GM12878 (cell line): ENCODE measurements around the gene UNC119. TPM values are rescaled to one million over a fixed set of nuclear protein-coding genes. Genes with fewer than 3 reads are reported as not detected.

Source experiments
- ATAC-seq: fragments of 200-7000 bp; cut with Tn5 transposase; 3 replicates; pipeline ENCODE4 v1.9.1; 2020; ENCODE audit warnings: mild to moderate bottlenecking, moderate library complexity
- BruUV-seq: library from RNA; stranded (reverse); fragments of 400-500 nt; replicated peaks from 2 replicates; lab custom pipeline; 2021; lab: Mats Ljungman, UMichigan
- CTCF ChIA-PET: fragments of 300-600 bp; sonication (Branson Sonifier 250); formaldehyde crosslinking; extraction: SDS; loops from one replicate; lab custom pipeline; 2021; ENCODE audit warnings: inconsistent platforms; lab: Yijun Ruan, JAX
- POLR2A ChIA-PET: fragments of 350-600 bp; formaldehyde crosslinking; extraction: SDS; loops from one replicate; lab custom pipeline; 2021; ENCODE audit warnings: inconsistent platforms; lab: Charles Lee
- RAD21 ChIA-PET: fragments of 300-600 bp; sonication (Branson Sonifier 250); formaldehyde crosslinking; loops from one replicate; lab custom pipeline; 2023; ENCODE audit warnings: antibody characterized with exemption; ENCODE audit not compliant: unreplicated experiment; lab: Charles Lee
- SMC1A ChIA-PET: fragments of 300-600 bp; sonication (Branson Sonifier 250); formaldehyde crosslinking; loops from one replicate; lab custom pipeline; 2023; ENCODE audit not compliant: unreplicated experiment, uncharacterized antibody; lab: Charles Lee
- DNase-seq: peaks from one replicate; pipeline ENCODE4 v3.0.0-alpha.2; 2011; ENCODE audit warnings: low read depth, low spot score
- FAIRE-seq: peaks from 3 replicates; lab custom pipeline; 2011; peaks lifted over from hg19 to GRCh38; lab: Jason Lieb, UNC
- H2AFZ ChIP-seq: 2 replicates; pipeline ENCODE4 v1.6.0; 2011; ENCODE audit warnings: low read depth, low read length, control low read depth; ENCODE audit not compliant: control insufficient read depth
- H3K27ac ChIP-seq: 2 replicates; pipeline ENCODE4 v1.5.1; 2011; ENCODE audit warnings: control low read depth; ENCODE audit not compliant: control insufficient read depth, insufficient read depth
- H3K27me3 ChIP-seq, 2 experiments: replicated peaks in 1 of 2; 2 replicates each; pipeline versions ENCODE4 v1.6.0 to v1.6.1; 2011; ENCODE audit warnings: low read length in 1 of 2; ENCODE audit not compliant: control insufficient read depth in 2 of 2, insufficient read depth in 2 of 2
- H3K36me3 ChIP-seq, 2 experiments: 2 replicates each; pipeline ENCODE4 v1.5.1; 2011; ENCODE audit warnings: low read length in 1 of 2; ENCODE audit not compliant: control insufficient read depth in 2 of 2, insufficient read depth in 2 of 2
- H3K4me1 ChIP-seq: 2 replicates; pipeline ENCODE4 v1.6.1; 2011; ENCODE audit warnings: mild to moderate bottlenecking, low read length, moderate library complexity, mixed read lengths; ENCODE audit not compliant: control insufficient read depth, insufficient read depth
- H3K4me2 ChIP-seq: 2 replicates; pipeline ENCODE4 v1.6.0; 2011; ENCODE audit warnings: control low read depth; ENCODE audit not compliant: control insufficient read depth, insufficient read depth
- H3K4me3 ChIP-seq: fragments of 200-600 bp; sonication (generic); 2 replicates; pipeline ENCODE4 v1.5.1; 2016
- H3K79me2 ChIP-seq: 2 replicates; pipeline ENCODE4 v1.6.0; 2011; ENCODE audit warnings: low read length; ENCODE audit not compliant: control insufficient read depth, insufficient read depth
- H3K9ac ChIP-seq: 2 replicates; pipeline ENCODE4 v1.8.0; 2011; ENCODE audit warnings: low read length, control low read depth, mixed read lengths; ENCODE audit not compliant: control insufficient read depth, insufficient read depth
- H3K9me3 ChIP-seq: replicated peaks from 3 replicates; pipeline ENCODE4 v1.5.1; 2011; ENCODE audit warnings: mild to moderate bottlenecking, low read length; ENCODE audit not compliant: control insufficient read depth, insufficient read depth
- H4K20me1 ChIP-seq: 2 replicates; pipeline ENCODE4 v1.6.0; 2011; ENCODE audit not compliant: control insufficient read depth, insufficient read depth
- CREB1 ChIP-seq: IDR thresholded peaks from 2 replicates; pipeline ENCODE4 v1.6.1; 2012; ENCODE audit warnings: low read depth, mild to moderate bottlenecking, inconsistent platforms
- DPF2 ChIP-seq: fragments of 450-650 bp; IDR thresholded peaks from 2 replicates; pipeline ENCODE4 v1.6.1; 2017; ENCODE audit warnings: mild to moderate bottlenecking
- GATAD2B ChIP-seq: fragments of 450-650 bp; conservative IDR thresholded peaks from 2 replicates; pipeline ENCODE4 v1.6.1; 2017; ENCODE audit warnings: low read depth, mild to moderate bottlenecking, moderate library complexity
- HCFC1 ChIP-seq: fragments of 150-350 bp; IDR thresholded peaks from 2 replicates; pipeline ENCODE4 v1.6.1; 2014; ENCODE audit warnings: low read length
- HDGF ChIP-seq: fragments of 450-650 bp; IDR thresholded peaks from 2 replicates; pipeline ENCODE4 v1.6.1; 2016; ENCODE audit warnings: antibody characterized with exemption
- IKZF1 ChIP-seq: fragments of 450-650 bp; conservative IDR thresholded peaks from 2 replicates; pipeline ENCODE4 v1.6.1; 2017; ENCODE audit warnings: antibody characterized with exemption, mild to moderate bottlenecking
- IKZF2 ChIP-seq, 2 experiments: fragments of 450-650 bp; IDR thresholded peaks; 2 replicates each; pipeline ENCODE4 v1.6.1; 2017; ENCODE audit warnings: mild to moderate bottlenecking in 2 of 2, moderate library complexity in 2 of 2
- MEF2B ChIP-seq: fragments of 450-650 bp; IDR thresholded peaks from 2 replicates; pipeline ENCODE4 v1.6.1; 2018; ENCODE audit warnings: mild to moderate bottlenecking, moderate library complexity; ENCODE audit not compliant: partially characterized antibody, poor library complexity, severe bottlenecking
- MTA2 ChIP-seq: fragments of 450-650 bp; IDR thresholded peaks from 2 replicates; pipeline ENCODE4 v1.6.1; 2016; ENCODE audit warnings: low read depth, mild to moderate bottlenecking, moderate library complexity
- NFIC ChIP-seq: IDR thresholded peaks from 2 replicates; pipeline ENCODE4 v1.6.1; 2012; ENCODE audit warnings: low read depth, mild to moderate bottlenecking, inconsistent platforms, low read length, moderate library complexity
- NFYB ChIP-seq: IDR thresholded peaks from 2 replicates; pipeline ENCODE4 v1.6.1; 2011; ENCODE audit warnings: low read depth, mild to moderate bottlenecking, low read length, improper control_type of control experiment, moderate library complexity; ENCODE audit not compliant: insufficient read depth
- NR2C2 ChIP-seq: IDR thresholded peaks from 2 replicates; pipeline ENCODE4 v1.6.1; 2011; ENCODE audit warnings: borderline replicate concordance, low read depth; ENCODE audit not compliant: control insufficient read depth, insufficient read length
- PBX3 ChIP-seq: IDR thresholded peaks from 2 replicates; pipeline ENCODE4 v1.6.1; 2011; ENCODE audit warnings: mild to moderate bottlenecking, low read depth, low read length, moderate library complexity; ENCODE audit not compliant: insufficient replicate concordance
- PML ChIP-seq: IDR thresholded peaks from 2 replicates; pipeline ENCODE4 v1.6.1; 2012; ENCODE audit warnings: low read length, inconsistent platforms
- RAD51 ChIP-seq: fragments of 450-650 bp; IDR thresholded peaks from 2 replicates; pipeline ENCODE4 v1.6.1; 2016; ENCODE audit warnings: moderate library complexity, mild to moderate bottlenecking, inconsistent platforms
- SIN3A ChIP-seq: IDR thresholded peaks from 2 replicates; pipeline ENCODE4 v1.6.1; 2012; ENCODE audit warnings: low read depth, low read length, improper control_type of control experiment
- SKIL ChIP-seq: fragments of 450-650 bp; IDR thresholded peaks from 2 replicates; pipeline ENCODE4 v1.6.1; 2017; ENCODE audit warnings: mild to moderate bottlenecking, low read depth, inconsistent platforms; ENCODE audit not compliant: poor library complexity, severe bottlenecking
- WRNIP1 ChIP-seq: IDR thresholded peaks from 2 replicates; pipeline ENCODE4 v1.6.1; 2011; ENCODE audit warnings: low read depth, low read length, improper control_type of control experiment, borderline replicate concordance
- ZBTB33 ChIP-seq: fragments of 450-650 bp; IDR thresholded peaks from 2 replicates; pipeline ENCODE4 v1.6.1; 2017; ENCODE audit warnings: mild to moderate bottlenecking
- ZNF274 ChIP-seq: IDR thresholded peaks from one replicate; pipeline ENCODE4 v1.8.0; 2011; ENCODE audit not compliant: insufficient read length, insufficient read depth
- WGBS: methylation state at CpG from one replicate; pipeline ENCODE4 v1.1.6; 2016; ENCODE audit warnings: low lambda C conversion rate; ENCODE audit not compliant: insufficient replicate concordance, insufficient coverage; ENCODE audit errors: missing lambda C conversion rate; 5-methylcytosine and 5-hydroxymethylcytosine counted together
- in situ Hi-C: fragments of 300-500 bp; cut with MboI; formaldehyde crosslinking; loops from 9 replicates; pipeline ENCODE4 v1.14.3; 2018; ENCODE audit warnings: mixed read lengths
- intact Hi-C: fragments of 100-400 bp; cut with micrococcal nuclease; formaldehyde crosslinking; loops from one replicate; pipeline ENCODE4 v1.14.2; 2022; ENCODE audit not compliant: unreplicated experiment
- polyA plus RNA-seq, 11 experiments: library from polyadenylated mRNA; depleted of rRNA in 4 of 11; unstranded in 6 of 11; stranded (reverse) in 5 of 11; fragments of >200 nt; fragmentation: Nextera tagmentation in 4 of 11; fragmentation: Illumina TruSeq in 1 of 11; extraction: Ambion mirVana in 4 of 11; extraction: Trizol in 1 of 11; gene quantifications; 1 replicate in 1 of 11; 2 replicates in 10 of 11; pipeline versions ENCODE4 v1.2.1 to v1.2.3, GENCODE V29; 2011 to 2016; ENCODE audit warnings: inconsistent platforms in 2 of 11, missing spikeins in 2 of 11, low read depth in 1 of 11
- total RNA-seq, 4 experiments: library from RNA; depleted of rRNA in 3 of 4; stranded (reverse); fragments of >200 nt in 3 of 4; fragmentation: Illumina TruSeq in 1 of 4; extraction: Trizol in 1 of 4; gene quantifications; 2 replicates each; pipeline versions ENCODE4 v1.2.1 to v1.2.3, GENCODE V29; 2013 to 2021

Gene UNC119
- total and polyA plus RNA-seq, 10 of the 15 experiments (the other 5 are each of a cell fraction or from before 2014, with no cell fraction given), result 2.7 to 436 (median 57.8) TPM

GRCh38 chr17:28527181-28527681 lies 25.2 kb downstream of the UNC119 start (continued):
- TF ChIP-seq ZNF274, result no peak
- TF ChIP-seq IKZF2 (IDR thresholded peaks at IDR 0.05), result no peak
- no peak for TF ChIP-seq SIN3A
- no peak for TF ChIP-seq ZBTB33
- no peak for TF ChIP-seq IKZF1
- no peak for TF ChIP-seq HDGF
- TF ChIP-seq GATAD2B, result no peak
- TF ChIP-seq HCFC1, result no peak
- TF ChIP-seq PBX3, result no peak

- Histone ChIP-seq H3K4me3 (no peak overlapping the region), H3K9me3 (no peaks in the 10 kb centered on the region), H2AFZ (no peak overlapping the region), H3K36me3 (no peaks in the 10 kb centered on the region; a peak in 1 of 4 replicates), H4K20me1 (no peaks in the 10 kb centered on the region), H3K27ac (no peak overlapping the region), H3K79me2 (no peaks in the 10 kb centered on the region), H3K9ac (no peak overlapping the region), H3K4me2 (no peak overlapping the region), H3K27me3 (no peaks in the 10 kb centered on the region; a peak in 1 of 4 replicates), H3K4me1 (no peaks in the 10 kb centered on the region)
- ChIA-PET POLR2A (no interaction called here), RAD21 (interaction anchor here (1.2 kb wide), 1 partner anchor 25 kb away, joined by 3 read pairs; no protein-coding TSS in a partner anchor), SMC1A (interaction anchor here (1.1 kb wide), 1 partner anchor 11 kb away, joined by 4 read pairs; no protein-coding TSS in a partner anchor), CTCF (interaction anchor here (1.6 kb wide), 1 partner anchor 14 kb away, joined by 6 read pairs; no protein-coding TSS in a partner anchor)
- FAIRE-seq (no peak), DNase-seq (no peak), ATAC-seq (no peak)
- WGBS, result 26% methylated on average over 8 of the region's 8 CpGs
- BruUV-seq, result no TSS peak
- in situ Hi-C loops (no loop called here), intact Hi-C loops (no loop called here)
- no peak for TF ChIP-seq ZNF274
- TF ChIP-seq NFIC, result no peak
- no peak for TF ChIP-seq MTA2
- no peak for TF ChIP-seq PML
- TF ChIP-seq IKZF1, result no peak
- no peak for TF ChIP-seq MEF2B
- no peak for TF ChIP-seq NR2C2
- no peak for TF ChIP-seq SKIL
- TF ChIP-seq DPF2, result no peak
- TF ChIP-seq CREB1, result no peak
- TF ChIP-seq HDGF, result no peak
- no peak for TF ChIP-seq RAD51
- TF ChIP-seq WRNIP1, result no peak
- no peak for TF ChIP-seq NFYB
Measured at GRCh38 chr17:28526381-28526780, 26.0 kb downstream of the UNC119 start.
